GM19328 (cell line): Measurements from ENCODE around the gene FABP1.

ENCODE experiments used
- ATAC-seq: cut with Tn5 transposase; IDR thresholded peaks from one replicate; pipeline ENCODE4 v1.9.1; 2021; ENCODE audit warnings: mild to moderate bottlenecking, moderate library complexity; ENCODE audit not compliant: unreplicated experiment

Gene FABP1

GRCh38 chr2:88127888-88128653, at the start of gene FABP1:
TSS of gene FABP1 (minus strand) at chr2:88128062. CDS start at chr2:88128017, 45 bp downstream.
- no peak for ATAC-seq

GRCh38 chr2:88177556-88177955, 49.7 kb upstream of the FABP1 start:
- ATAC-seq: no peak

GRCh38 chr2:88176352-88176984, 48.6 kb upstream of the FABP1 start:
- no peak for ATAC-seq

GRCh38 chr2:88172882-88173281, 45.0 kb upstream of the FABP1 start:
- no peak for ATAC-seq

- no peak for ATAC-seq
Measured at GRCh38 chr2:88171966-88172365, 44.1 kb upstream of the FABP1 start.

- no peak for ATAC-seq
Measured at GRCh38 chr2:88170472-88170892, 42.6 kb upstream of the FABP1 start.

- ATAC-seq: no peak
Measured at GRCh38 chr2:88168386-88168785, 40.5 kb upstream of the FABP1 start.

- ATAC-seq: no peak
Measured at GRCh38 chr2:88167740-88168139, 39.9 kb upstream of the FABP1 start.

GRCh38 chr2:88165332-88166003, 37.6 kb upstream of the FABP1 start:
- ATAC-seq: no peak

GRCh38 chr2:88161446-88162244, 33.8 kb upstream of the FABP1 start:
- ATAC-seq: no peak

GRCh38 chr2:88160517-88160916, 32.7 kb upstream of the FABP1 start:
- no peak for ATAC-seq

GRCh38 chr2:88159955-88160415, 32.1 kb upstream of the FABP1 start:
- ATAC-seq: no peak

- no peak for ATAC-seq
Measured at GRCh38 chr2:88159481-88159880, 31.6 kb upstream of the FABP1 start.

- ATAC-seq: no peak
Measured at GRCh38 chr2:88148929-88149438, 21.1 kb upstream of the FABP1 start.

GRCh38 chr2:88147145-88147544, 19.3 kb upstream of the FABP1 start:
- ATAC-seq: no peak

GRCh38 chr2:88146590-88146989, 18.7 kb upstream of the FABP1 start:
- ATAC-seq: no peak

GRCh38 chr2:88144914-88145497, 17.1 kb upstream of the FABP1 start:
- no peak for ATAC-seq

GRCh38 chr2:88144271-88144670, 16.4 kb upstream of the FABP1 start:
- ATAC-seq: no peak

- ATAC-seq: no peak
Measured at GRCh38 chr2:88141952-88142351, 14.1 kb upstream of the FABP1 start.

GRCh38 chr2:88139804-88140203, 11.9 kb upstream of the FABP1 start:
- no peak for ATAC-seq
